ENCODE data around the gene NDUFB7.
"Not testable (repeated sequence)": the region's sequence is repeated elsewhere in the genome, so short reads cannot be mapped to it uniquely, and the experiment has no call there.

Gene NDUFB7

GRCh38 chr19:14571695-14572490 is at the start of gene NDUFB7:
Gene NDUFB7, minus strand, starts transcription at chr19:14572066. Its CDS starts 66 bp downstream, at chr19:14572000.
- TF ChIP-seq CTCF (IDR thresholded peaks at IDR 0.05; ENCODE audit: control insufficient read depth, insufficient read depth, low read depth, low read length, missing control alignments): peak; percentile 74

GRCh38 chr19:14619404-14619803 is 47.5 kb upstream of the NDUFB7 start:
- no peak for DNase-seq (ENCODE audit: low read depth)
- no peak for TF ChIP-seq CTCF (IDR thresholded peaks at IDR 0.05; ENCODE audit: control insufficient read depth, insufficient read depth, low read depth, low read length, missing control alignments)

More at GRCh38 chr19:14571695-14572490, at the start of gene NDUFB7:
- H3K4me3 ChIP-seq (ENCODE audit: control insufficient read depth, low read depth, low read length): peak within 1 kb of the TSS; percentile 72
- DNase-seq (ENCODE audit: low read depth): peak; percentile 78

GRCh38 chr19:14616407-14616806 is 44.5 kb upstream of the NDUFB7 start:
- DNase-seq (ENCODE audit: low read depth): no peak
- no peak overlapping the region for H3K4me3 ChIP-seq (ENCODE audit: control insufficient read depth, low read depth, low read length)
- no peak for TF ChIP-seq CTCF (IDR thresholded peaks at IDR 0.05; ENCODE audit: control insufficient read depth, insufficient read depth, low read depth, low read length, missing control alignments)

More at GRCh38 chr19:14619404-14619803, 47.5 kb upstream of the NDUFB7 start:
- H3K4me3 ChIP-seq (ENCODE audit: control insufficient read depth, low read depth, low read length): no peak overlapping the region

GRCh38 chr19:14615623-14616022 is 43.8 kb upstream of the NDUFB7 start:
- TF ChIP-seq CTCF (IDR thresholded peaks at IDR 0.05; ENCODE audit: control insufficient read depth, insufficient read depth, low read depth, low read length, missing control alignments): no peak
- H3K4me3 ChIP-seq (ENCODE audit: control insufficient read depth, low read depth, low read length): no peak overlapping the region
- DNase-seq (ENCODE audit: low read depth): no peak

GRCh38 chr19:14614099-14614412 is 42.2 kb upstream of the NDUFB7 start:
- no peak for DNase-seq (ENCODE audit: low read depth)
- no peak overlapping the region for H3K4me3 ChIP-seq (ENCODE audit: control insufficient read depth, low read depth, low read length)
- no peak for TF ChIP-seq CTCF (IDR thresholded peaks at IDR 0.05; ENCODE audit: control insufficient read depth, insufficient read depth, low read depth, low read length, missing control alignments)

- H3K4me3 ChIP-seq (ENCODE audit: control insufficient read depth, low read depth, low read length); DNase-seq (ENCODE audit: low read depth): not testable (repeated sequence)
Measured at GRCh38 chr19:14613399-14614098, 41.7 kb upstream of the NDUFB7 start.

GRCh38 chr19:14612657-14613056 is 40.8 kb upstream of the NDUFB7 start:
- no peak for TF ChIP-seq CTCF (IDR thresholded peaks at IDR 0.05; ENCODE audit: control insufficient read depth, insufficient read depth, low read depth, low read length, missing control alignments)
- no peak overlapping the region for H3K4me3 ChIP-seq (ENCODE audit: control insufficient read depth, low read depth, low read length)
- no peak for DNase-seq (ENCODE audit: low read depth)

GRCh38 chr19:14612242-14612641 is 40.4 kb upstream of the NDUFB7 start:
- not testable (repeated sequence) for DNase-seq (ENCODE audit: low read depth); H3K4me3 ChIP-seq (ENCODE audit: control insufficient read depth, low read depth, low read length)

All from AG09309 (cell line).